ENCODE data around the gene GRID2. TPM values are rescaled to one million over a fixed set of nuclear protein-coding genes. Genes with fewer than 3 reads are reported as not detected.

Gene GRID2
- total RNA-seq, 6 experiments from 2014 or later = not detected

DNA sequence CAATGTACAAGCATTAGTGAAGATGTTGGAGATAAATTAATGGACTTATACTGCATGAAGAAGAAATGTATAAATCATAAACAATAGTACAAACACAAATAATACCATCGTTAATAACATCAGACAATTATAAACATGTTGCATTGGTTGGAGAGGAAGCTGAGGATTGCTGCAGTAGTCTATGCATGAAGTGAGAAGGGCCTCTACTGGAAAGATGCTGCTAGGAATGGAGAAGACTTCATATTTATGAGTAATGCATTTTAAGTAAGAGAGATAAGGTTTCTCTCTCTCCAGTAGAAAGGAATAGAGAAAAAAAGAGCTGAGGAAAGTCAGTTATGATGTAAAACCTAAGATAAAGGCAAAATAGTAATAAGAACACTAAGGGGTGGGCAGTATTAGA is 247.8 kb downstream of the GRID2 start:
- WGBS (ENCODE audit: insufficient coverage, low coverage, low lambda C conversion rate, missing lambda C conversion rate) = 35% methylated on average over 1 of the region's 1 CpG
- no peak for TF ChIP-seq POLR2A (IDR thresholded peaks at IDR 0.05)
- TF ChIP-seq, protein P1, sequence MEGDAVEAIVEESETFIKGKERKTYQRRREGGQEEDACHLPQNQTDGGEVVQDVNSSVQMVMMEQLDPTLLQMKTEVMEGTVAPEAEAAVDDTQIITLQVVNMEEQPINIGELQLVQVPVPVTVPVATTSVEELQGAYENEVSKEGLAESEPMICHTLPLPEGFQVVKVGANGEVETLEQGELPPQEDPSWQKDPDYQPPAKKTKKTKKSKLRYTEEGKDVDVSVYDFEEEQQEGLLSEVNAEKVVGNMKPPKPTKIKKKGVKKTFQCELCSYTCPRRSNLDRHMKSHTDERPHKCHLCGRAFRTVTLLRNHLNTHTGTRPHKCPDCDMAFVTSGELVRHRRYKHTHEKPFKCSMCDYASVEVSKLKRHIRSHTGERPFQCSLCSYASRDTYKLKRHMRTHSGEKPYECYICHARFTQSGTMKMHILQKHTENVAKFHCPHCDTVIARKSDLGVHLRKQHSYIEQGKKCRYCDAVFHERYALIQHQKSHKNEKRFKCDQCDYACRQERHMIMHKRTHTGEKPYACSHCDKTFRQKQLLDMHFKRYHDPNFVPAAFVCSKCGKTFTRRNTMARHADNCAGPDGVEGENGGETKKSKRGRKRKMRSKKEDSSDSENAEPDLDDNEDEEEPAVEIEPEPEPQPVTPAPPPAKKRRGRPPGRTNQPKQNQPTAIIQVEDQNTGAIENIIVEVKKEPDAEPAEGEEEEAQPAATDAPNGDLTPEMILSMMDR (IDR thresholded peaks at IDR 0.05) = no peak
- ATAC-seq = no peak
- DNase-seq = no peak
- intact Hi-C loops (cut with DNase I) = no loop called here
- Histone ChIP-seq H3K4me1 (no peaks in the 10 kb centered on the region), H3K27ac (no peak overlapping the region), H3K4me3 (no peak overlapping the region), H3K36me3 (no peaks in the 10 kb centered on the region), H3K27me3 (no peaks in the 10 kb centered on the region), H3K9me3 (no peaks in the 10 kb centered on the region)

DNA sequence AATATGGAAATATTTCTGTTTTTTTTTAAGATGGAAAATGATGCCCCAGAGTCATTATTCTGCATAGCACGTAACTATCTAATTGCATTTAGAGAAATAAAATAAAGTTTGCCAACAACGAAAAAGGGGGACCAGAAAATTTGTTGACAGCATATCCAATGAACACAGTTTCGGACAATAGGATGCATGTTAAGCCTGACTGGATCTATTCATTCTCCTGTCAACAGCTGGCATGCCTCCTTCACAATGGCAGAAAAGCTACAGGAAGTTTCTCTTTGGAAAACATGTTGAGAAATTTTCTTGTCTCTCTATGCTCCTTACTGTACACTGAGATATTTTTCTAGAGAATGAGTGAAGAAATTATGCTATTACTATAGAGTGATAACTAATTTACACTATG is 262.5 kb downstream of the GRID2 start:
- TF ChIP-seq, protein P1 (IDR thresholded peaks at IDR 0.05) = no peak
- TF ChIP-seq POLR2A (IDR thresholded peaks at IDR 0.05) = no peak
- ATAC-seq (no peak), DNase-seq (no peak)
- H3K27me3 ChIP-seq = no peaks in the 10 kb centered on the region
- H3K4me3 ChIP-seq = no peak overlapping the region
- no peaks in the 10 kb centered on the region for H3K4me1 ChIP-seq
- H3K27ac ChIP-seq = no peak overlapping the region
- intact Hi-C loops (cut with DNase I) = no loop called here
- H3K9me3 ChIP-seq = no peaks in the 10 kb centered on the region
- no peaks in the 10 kb centered on the region for H3K36me3 ChIP-seq
- WGBS (ENCODE audit: insufficient coverage, low coverage, low lambda C conversion rate, missing lambda C conversion rate) = 32% methylated on average over 3 of the region's 3 CpGs

DNA sequence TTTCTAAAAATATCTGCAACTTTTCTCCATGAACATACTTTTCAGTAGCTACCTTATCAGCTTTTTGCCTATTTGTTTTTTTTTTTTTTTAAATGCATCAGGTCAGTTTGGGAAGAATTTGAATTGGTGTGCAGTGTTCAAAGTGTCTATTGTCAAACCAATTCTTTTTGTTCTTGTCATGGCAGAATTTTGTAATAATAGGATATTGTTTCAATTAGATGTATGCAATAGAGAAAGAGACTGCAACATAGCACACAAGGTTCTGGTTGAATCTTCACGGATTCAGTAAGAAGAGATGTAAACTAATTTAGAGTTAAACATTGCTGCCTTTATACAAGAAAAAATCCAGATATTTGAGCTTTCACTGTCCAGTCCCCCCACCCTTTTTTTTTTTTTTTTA is 277.1 kb downstream of the GRID2 start:
- Histone ChIP-seq H3K27me3 (no peaks in the 10 kb centered on the region), H3K36me3 (no peaks in the 10 kb centered on the region), H3K27ac (no peak overlapping the region), H3K9me3 (no peaks in the 10 kb centered on the region), H3K4me1 (no peaks in the 10 kb centered on the region), H3K4me3 (no peak overlapping the region)
- intact Hi-C loops (cut with DNase I) = no loop called here
- WGBS (ENCODE audit: insufficient coverage, low coverage, low lambda C conversion rate, missing lambda C conversion rate) = 50% methylated on average over 1 of the region's 1 CpG
- TF ChIP-seq, protein P1 (IDR thresholded peaks at IDR 0.05) = no peak
- TF ChIP-seq POLR2A (IDR thresholded peaks at IDR 0.05) = no peak
- DNase-seq = no peak
- no peak for ATAC-seq

DNA sequence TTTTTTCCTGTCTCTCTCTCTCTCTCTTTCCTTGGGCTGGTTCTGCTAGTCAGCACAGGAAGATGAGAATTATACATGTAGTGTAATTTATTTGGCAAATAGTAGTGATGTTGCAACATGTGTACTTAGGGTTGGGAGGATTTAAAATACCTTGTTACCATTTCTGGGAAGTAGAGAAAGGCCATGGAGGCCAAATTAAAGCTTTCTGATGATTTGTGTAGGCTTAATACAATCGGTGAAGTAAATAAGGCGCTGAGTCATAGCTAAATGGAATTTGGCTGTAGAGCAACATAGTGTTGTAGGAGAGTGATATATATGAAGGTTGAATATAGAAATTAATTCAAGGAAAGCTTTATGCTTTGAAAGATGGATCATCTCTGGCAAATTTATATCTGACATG is 295.3 kb downstream of the GRID2 start:
- no peaks in the 10 kb centered on the region for H3K9me3 ChIP-seq
- DNase-seq = no peak
- 96% methylated on average over 2 of the region's 2 CpGs for WGBS (ENCODE audit: insufficient coverage, low coverage, low lambda C conversion rate, missing lambda C conversion rate)

More for the DNA sequence above, 295.3 kb downstream of the GRID2 start:
- no peaks in the 10 kb centered on the region for H3K4me1 ChIP-seq
- ATAC-seq = no peak
- H3K27me3 ChIP-seq = no peaks in the 10 kb centered on the region
- TF ChIP-seq, protein P1 (IDR thresholded peaks at IDR 0.05) = no peak
- TF ChIP-seq POLR2A (IDR thresholded peaks at IDR 0.05) = no peak
- H3K4me3 ChIP-seq = no peak overlapping the region
- intact Hi-C loops (cut with DNase I) = no loop called here
- H3K36me3 ChIP-seq = no peaks in the 10 kb centered on the region
- H3K27ac ChIP-seq = no peak overlapping the region
